NCI-H1694 treated with DMSO at 0.1 percent for 48 hours (cell line): ENCODE results near the gene EIF4H.
"Not testable (repeated sequence)": the region's sequence is repeated elsewhere in the genome, so short reads cannot be mapped to it uniquely, and the experiment has no call there.

ENCODE experiments used
- DNase-seq: peaks from one replicate; lab custom pipeline; 2025; lab: John Stamatoyannopoulos, UW

The EIF4H gene

DNA sequence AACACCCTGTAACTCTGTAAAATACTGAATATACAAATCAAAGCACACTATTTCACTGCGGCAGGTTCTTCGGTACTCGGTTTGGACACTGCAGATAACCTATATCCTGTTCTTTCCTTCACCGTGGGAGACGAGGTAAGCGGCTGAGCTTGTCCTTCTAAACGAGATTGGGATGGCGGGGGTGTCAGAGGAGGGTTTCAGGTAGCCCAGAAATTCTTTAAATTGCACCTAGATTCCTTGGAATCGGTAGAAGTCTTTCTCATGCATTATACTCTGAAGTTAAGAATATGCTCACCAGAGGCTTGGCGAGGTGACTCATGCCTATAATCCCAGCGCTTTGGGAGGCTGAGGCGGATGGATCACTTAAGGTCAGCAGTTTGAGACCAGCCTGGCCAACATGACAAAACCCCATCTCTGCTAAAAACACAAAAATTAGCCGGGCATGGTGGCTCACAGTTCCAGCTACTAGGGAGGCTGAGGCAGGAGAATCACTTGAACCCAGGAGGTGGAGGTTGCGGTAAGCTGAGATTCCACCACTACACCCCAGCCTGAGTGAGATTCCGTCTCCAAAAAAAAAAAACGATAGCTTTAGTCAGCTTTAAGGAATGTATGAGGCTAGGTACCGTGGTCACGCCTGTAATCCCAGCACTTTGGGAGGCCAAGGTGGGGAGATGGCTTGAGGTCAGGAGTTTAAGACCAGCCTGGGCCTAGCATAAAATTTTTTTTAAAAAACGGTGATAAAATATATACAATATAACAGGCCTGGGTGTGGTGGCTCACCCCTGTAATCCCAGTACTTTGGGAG is 25.6 kb downstream of the EIF4H start:
- no peak for DNase-seq

DNA sequence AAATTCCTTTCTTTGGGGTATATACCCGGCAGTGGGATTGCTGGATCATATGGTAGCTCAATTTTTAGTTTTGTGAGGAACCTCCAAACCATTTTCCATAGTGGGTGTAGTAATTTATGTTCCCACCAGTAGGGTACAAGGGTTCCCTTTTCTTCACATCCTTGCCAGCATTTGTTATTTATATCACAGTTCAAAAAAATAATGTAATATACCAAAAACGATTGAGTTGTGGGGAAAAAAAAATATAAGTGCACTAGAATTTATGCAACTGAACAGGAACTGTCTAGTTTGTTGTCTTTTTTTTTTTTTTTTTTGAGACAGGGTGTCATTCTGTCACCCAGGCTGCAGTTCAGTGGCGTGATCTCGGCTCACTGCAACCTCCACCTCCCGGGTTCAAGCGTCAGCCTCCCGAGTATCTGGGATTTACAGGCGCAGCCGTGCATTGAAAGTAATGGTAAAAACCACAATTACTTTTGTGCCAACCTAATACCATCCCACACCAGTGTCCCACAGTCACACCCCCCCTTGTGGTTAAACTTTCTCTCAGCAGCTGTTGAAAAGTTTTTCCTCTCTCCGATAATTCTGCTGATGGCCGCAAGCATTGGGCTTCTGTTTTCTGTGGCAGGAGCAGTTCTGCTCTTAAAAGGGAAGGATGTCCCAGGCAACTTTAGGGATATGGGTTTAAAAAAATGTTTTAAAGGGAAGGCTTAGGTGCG is 28.8 kb downstream of the EIF4H start:
- DNase-seq = no peak

DNA sequence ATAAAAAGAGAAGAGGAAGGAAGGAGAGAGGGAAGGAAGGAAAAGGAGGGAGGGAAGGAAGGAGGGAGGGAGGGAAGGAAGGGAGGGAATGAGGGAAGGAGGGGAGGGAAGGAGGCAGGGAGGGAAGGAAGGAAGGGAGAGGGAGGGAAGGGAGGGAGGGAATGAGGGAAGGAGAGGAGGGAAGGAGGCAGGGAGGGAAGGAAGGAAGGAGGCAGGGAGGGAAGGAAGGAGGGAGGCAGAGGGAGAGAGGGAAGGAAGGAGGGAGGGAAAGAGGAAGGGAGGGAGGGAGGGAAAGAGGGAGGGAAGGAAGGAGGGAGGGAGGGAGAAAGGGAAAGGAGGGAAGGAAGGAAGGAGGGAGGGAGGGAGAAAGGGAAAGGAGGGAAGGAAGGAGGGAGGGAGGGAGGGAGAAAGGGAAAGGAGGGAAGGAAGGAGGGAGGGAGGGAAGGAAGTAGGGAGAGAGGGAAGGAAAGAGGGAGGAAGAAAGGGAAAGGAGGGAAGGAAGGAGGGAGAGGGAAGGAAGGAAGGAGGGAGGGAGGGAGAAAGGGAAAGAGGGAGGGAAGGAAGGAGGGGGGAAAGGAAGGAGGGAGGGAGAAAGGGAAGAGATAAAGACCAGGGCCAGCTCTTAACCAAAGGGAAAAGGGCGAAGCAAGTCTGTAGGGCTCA is 29.9 kb downstream of the EIF4H start:
- DNase-seq = no peak

DNA sequence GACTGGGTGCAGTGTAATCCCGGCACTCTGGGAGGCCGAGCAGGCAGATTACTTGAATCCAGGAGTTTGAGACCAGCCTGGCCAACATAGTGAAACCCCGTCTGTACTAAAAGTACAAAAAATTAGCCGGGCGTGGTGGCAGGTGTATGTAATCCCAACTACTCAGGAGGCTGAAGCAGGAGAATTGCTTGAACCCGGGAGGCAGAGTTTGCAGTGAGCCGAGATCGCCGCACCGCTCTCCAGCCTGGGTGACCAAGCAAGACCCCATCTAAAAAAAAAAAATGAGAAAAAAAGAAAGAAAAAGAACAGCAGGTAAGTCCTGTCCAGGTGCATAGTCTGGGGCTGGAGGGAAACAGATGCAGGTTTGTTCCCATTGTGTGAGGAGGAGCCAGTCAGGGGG is 31.9 kb downstream of the EIF4H start:
- DNase-seq = not testable (repeated sequence)

DNA sequence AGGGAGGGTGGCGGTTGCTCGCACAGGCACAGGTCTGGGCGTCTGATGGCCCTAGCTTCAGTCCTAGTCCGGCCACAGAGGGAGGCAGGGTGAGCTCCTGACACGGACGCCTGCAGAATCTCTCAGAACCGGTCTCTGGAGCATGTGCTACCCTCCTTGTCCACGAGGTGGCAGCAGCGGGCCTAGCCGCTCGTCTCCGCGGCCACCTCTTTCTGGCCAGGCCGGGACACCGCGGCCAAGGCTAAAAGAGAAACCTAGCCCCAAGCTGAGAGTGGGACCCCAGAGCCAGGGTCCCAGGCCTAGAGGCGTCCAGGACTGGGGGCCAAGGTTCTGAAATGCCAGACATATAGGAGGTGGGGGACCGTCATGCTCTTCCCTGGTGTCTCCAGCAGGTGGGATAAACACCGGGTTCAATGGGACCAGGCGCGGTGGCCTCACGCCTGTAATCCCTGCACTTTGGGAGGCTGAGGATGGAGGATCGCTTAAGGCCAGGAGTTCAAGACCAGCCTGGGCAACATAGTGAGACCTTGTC is 32.5 kb downstream of the EIF4H start:
- DNase-seq = peak; percentile 64

DNA sequence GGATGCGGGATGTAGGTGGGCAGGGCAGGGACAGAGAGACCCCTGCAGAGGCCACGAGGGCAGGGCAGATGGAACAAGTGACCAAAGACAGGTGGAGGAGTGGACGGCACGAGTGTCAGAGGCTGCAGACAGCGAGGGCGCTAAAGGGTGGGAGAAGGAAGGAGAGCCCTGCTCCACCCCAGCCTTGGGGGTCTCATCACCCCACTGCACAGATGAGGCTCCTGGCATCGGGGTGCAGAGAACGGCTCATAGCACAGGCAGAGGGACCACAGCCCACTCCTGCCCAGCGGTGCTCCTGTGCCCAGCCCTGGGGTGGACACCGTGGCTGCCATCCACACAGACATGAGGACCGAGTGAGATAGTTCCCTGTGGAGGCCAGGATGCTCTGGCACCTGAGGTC is 33.4 kb downstream of the EIF4H start:
- no peak for DNase-seq

DNA sequence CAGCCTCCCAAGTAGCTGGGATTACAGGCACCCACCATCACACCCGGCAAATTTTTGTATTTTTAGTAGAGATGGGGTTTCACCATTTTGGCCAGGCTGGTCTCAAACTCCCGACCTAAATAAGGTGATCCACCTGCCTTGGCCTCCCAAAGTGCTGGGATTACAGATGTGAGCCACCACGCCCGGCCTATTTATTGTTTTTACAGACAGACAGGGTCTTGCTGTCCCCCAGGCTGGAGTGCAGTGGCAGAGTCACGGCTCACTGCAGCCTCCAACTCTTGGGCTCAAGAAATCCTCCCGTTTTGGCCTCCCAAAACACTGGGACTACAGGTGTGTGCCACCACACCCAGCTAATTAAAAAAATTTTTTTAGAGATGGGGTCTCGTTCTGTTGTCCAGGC is 34.1 kb downstream of the EIF4H start:
- not testable (repeated sequence) for DNase-seq

DNA sequence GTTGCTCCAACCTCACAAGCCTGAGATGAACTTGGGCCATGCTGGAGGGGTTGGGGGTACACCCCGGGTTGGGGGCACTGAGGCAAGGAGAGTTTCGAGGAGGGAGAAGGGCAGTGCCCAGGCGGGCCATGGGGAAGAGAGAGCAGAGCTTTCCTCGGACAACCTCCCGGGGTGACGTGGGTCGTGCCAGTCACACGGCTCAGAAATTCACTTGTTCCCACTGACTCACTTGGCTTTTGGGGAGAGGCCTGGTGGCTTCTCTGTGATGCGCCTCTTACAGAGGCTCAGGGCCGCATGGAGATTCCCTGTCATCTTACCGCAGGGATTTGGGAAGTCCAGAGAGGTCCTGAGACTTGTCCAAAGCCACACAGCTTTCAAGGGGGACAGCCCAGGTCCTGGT is 38.5 kb downstream of the EIF4H start:
- DNase-seq = no peak

DNA sequence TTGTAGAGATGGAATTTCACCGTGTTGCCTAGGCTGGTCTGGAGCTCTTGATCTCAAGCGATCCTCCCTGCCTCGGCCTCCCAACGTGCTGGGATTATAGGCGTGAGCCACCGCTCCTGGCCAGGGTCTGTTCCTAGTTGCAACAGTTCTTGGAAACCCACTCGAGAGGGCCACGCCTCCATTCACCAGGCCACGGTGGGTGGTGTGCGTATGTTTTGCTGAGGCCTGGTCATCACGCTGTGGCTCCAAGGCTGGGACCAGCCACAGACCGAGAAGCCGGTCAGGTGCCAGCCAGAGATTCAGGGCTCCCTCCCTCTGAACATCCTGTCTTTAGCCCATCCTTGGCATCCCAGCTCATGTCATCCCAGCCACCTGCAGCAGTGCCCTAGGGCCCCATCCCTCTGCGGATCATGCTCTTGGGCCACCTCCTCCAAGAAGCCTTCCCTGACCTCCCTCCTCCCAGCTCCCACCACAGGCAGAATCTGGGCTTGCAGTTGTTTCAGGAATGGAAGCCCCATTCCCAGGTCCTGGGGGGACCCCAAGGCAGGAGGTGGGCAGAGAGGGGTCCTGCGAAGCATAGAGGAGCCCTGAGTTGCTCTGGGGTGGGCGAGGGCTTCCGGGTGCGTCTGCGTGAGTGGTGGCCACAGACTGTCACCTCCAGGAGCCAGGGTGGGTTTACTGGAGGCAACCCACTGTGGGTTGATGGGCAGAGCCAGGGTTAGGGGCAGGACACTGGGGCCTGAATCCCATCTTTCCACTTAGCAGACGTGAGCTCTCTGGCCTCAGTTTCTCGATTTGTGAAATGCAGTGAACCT is 40.9 kb downstream of the EIF4H start:
- no peak for DNase-seq

DNA sequence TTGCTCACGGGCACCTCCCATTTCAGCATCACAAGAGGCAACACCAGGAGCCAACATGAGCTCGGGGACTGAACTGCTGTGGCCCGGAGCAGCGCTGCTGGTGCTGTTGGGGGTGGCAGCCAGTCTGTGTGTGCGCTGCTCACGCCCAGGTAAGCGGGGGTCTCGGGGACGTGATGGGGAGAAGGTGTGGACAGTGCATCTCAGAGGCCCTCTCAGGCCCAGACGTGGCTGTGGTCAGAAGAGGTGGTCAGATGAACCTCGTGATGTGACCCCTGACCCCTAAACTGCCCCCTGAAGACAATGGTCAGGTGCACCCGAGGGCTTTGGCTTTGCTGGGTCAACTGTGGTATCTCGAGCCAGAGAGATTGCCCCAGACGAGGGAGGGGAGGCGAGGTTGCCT is 41.8 kb downstream of the EIF4H start:
- no peak for DNase-seq

DNA sequence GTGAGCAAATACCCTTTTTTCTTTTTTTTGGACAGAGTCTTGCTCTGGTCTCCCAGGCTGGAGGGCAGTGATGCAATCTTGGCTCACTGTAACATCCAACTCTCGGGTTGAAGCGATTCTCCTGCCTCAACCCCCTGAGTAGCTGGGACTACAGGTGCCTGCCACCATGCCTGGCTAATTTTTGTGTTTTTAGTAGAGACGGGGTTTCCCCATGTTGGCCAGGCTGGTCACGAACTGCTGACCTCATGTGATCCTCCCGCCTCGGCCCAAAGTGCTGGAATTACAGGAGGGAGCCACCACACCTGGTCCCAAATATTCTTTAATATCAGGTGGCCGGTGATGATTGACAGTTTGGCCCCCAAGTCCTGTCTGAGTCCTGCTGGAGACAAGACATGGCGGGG is 42.2 kb downstream of the EIF4H start:
- no peak for DNase-seq

DNA sequence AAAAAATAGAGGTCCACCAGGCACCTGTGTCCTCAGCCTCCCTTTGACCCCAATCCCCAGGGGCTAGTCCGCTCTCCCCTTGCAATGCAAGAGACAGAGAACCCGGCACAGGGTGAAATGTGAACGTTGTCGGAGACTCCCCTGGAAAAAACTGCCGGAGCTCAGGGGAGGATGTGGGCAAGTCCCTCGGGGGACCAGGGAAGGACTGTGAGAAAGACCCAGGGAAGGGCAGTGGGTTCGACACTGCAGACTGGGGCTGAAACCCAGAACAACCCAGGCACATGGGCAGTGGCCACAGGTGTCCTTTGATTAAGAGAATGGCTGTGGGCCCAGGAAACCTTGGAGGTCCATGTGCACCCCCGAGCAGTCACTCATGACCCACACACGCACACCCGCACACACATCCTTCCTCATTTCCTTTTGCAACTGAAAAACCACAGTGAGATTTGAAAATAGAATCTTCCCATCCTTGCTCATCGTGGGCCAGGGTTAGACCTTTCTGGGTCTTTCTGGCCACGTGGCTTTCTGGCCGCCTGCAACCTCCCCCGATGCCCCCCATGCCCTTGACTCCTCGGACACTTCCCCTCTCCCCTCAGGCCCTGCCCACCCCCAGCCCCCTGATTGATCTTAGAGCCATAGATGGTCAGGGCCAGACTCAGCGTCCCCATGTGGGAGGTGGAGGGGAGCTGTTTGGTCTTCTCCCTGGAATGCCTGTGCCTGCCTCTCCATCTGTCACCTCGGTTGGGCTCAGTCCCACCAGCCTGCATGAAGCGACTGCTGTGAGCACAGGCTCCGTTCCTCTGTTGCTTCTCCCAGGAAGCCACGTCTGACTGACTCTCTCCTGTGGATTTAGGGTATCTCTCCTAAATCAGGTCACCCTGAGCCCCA is 43.5 kb downstream of the EIF4H start:
- peak; percentile 43 for DNase-seq

DNA sequence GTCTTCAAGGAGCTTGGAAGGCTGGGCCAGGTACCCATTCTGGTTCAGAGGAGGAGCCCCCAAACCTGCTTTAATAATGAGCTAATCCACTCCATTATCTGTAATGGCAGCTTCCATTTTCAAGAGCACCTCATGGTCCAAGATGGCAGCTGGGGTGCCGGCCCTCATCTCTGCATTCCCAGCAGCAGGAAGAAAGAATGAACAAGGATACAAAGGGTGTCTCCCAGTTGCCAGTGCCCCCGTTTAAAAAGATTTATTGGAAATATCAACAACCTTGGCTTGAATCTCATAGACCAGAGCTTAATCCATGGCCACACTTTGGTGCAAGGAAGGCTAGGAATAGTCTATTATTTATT is 44.2 kb downstream of the EIF4H start:
- no peak for DNase-seq

DNA sequence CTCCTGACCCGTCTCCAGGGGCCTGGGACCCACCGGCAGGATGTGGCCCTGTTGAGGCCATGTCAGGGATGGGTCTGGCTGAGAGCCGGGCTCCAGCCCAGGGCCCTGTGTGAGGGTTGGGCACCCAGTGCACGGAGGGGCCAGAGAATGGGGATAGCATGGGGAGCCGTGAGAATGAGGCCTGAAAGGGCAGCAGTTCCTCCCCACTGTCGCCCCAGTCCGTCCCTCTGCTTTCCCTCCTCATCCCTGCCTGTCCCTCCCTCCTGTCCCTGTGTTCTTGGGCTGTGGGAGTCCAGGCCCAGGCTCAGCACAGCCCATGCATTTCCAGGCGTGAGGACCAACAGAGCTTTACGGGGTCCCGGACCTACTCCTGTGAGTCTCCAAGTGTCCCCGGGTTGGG is 45.3 kb downstream of the EIF4H start:
- no peak for DNase-seq

DNA sequence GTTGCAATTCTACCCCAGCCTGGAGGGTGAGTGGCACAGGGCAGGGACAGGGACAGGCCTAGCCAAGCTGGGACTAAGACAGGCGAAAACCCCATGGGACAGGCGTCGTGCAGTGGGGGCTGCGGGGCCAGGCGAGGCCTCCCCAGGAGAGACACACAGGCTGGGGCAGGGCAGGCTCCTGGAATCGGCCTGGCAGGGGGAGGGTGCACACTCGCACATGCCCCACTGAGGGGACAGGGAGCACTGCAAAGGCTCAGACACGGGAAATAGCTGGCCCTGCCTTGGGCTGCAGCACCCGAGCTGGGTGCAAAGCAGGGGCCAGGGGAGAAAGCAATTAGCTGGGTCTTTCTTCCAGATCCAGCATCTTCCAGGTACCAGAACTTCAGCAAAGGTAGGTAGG is 46.1 kb downstream of the EIF4H start:
- no peak for DNase-seq

DNA sequence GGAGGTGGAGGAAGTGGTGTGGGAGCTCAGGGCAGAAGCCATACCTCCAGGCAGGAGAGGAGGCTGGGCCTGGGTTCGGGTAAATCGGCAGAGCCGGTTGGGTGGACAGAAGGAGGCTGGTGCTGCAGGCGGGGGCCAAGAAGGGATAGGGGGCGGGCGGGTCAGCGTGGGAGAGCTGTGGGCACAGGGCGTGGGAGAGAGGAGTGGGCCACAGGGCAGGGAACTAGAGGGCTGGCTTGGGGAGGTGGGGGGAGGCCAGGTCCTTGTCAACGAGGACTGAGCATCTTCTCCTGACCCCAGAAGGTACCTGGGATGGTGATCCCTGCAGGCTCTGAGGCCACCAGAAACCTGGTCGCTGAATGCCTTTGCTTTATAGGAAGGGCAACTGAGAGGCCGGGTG is 47.6 kb downstream of the EIF4H start:
- no peak for DNase-seq

DNA sequence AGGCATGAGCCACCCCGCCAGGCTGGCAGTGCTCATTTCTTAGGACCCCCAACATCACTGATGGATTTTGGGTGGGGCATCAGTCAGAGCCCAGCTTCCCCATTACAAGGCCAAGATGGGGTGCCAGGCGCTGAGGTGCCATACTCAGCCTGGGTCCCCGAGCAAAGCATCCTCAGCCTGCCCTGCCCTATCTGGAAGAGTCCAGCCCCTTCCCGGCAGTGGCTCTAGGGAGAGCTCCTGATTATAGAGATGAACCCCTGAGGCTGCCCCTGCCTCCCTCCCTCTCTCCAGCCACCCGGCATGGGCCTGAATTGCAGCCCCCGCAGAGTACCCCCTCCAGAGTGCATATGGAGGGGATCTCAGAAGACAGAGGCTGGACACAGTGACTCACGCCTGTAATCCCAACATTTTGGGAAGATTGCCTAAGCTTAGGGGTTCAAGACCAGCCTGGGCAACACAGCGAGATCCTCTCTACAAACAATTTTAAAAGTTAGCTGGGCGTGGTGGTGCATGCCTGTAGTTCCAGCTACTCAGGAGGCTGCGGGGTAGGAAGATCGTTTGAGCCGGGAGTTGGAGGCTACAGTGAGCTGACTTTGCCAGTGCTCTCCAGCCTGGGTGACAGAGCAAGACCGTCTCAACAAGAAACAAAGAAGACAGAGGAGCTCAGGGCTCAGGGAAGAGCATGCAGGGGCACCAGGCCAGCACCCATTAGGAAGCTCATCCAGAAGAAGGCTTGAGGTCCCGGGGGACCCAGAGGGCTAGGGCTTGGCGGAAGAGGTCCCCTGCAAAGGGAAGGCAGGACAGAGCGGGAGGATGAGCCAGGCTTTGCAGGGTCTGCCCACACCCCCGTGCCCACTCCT is 48.9 kb downstream of the EIF4H start:
- no peak for DNase-seq

DNA sequence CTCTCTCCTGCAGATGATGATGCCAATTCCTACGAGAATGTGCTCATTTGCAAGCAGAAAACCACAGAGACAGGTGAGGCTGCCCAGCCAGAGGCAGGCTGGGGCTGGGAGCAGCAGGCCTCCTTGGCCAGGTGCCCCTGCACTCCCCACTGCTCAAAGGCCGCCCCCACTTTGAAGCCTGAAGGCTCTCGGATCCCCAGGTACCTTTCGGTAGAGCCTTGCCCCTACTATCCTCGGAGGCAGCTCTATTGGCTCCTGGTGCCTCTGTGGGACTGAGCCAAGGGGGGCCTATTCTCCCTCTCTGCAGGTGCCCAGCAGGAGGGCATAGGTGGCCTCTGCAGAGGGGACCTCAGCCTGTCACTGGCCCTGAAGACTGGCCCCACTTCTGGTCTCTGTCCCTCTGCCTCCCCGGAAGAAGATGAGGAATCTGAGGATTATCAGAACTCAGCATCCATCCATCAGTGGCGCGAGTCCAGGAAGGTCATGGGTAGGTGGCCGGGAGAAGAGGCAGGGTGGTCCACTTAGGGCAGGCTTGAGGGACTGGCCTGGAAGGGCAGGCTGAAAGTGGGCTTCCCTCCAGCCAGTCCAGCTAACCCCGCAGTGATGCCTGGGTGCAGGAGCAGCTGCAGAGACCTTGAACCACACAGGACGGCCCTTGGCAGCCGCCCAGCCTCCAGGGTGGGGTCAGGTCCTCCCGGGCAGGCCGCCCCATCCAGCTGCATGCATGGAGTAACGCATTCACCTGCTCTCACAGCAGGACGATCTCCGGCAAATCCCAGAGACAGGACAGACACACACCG is 49.8 kb downstream of the EIF4H start:
- DNase-seq = no peak

DNA sequence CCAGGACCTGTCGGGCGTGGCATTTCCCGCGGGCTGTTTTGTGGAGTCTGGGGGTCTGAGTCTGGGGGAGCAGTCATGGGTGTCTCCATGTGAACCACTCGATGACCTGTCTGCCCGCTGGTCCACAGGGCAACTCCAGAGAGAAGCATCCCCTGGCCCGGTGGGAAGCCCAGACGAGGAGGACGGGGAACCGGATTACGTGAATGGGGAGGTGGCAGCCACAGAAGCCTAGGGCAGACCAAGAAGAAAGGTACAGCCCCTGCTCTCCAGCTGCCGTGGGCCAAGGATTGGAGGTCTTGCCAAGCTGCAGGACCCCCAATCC is 50.3 kb downstream of the EIF4H start:
- DNase-seq = no peak
